Chondrocyte (in vitro differentiated cells): ENCODE data around the gene CORO7. TPM values are rescaled to one million over a fixed set of nuclear protein-coding genes. Genes with fewer than 3 reads are reported as not detected.

Experiments used
- DNase-seq: peaks from one replicate; pipeline ENCODE4 v3.0.0; 2021; ENCODE audit warnings: mixed read lengths, low spot score
- H3K27ac Mint-ChIP-seq: one replicate; pipeline ENCODE4 v1.8.0; 2021; ENCODE audit warnings: mild to moderate bottlenecking, moderate library complexity, mixed read lengths; ENCODE audit not compliant: unreplicated experiment
- H3K27me3 Mint-ChIP-seq: 2 replicates; pipeline ENCODE4 v1.8.0; 2021; ENCODE audit warnings: low read depth, mixed read lengths
- H3K36me3 Mint-ChIP-seq: 2 replicates; pipeline ENCODE4 v1.8.0; 2021; ENCODE audit warnings: low read depth, mixed read lengths
- H3K4me1 Mint-ChIP-seq: 2 replicates; pipeline ENCODE4 v1.8.0; 2021; ENCODE audit warnings: low read depth, mild to moderate bottlenecking, mixed read lengths
- H3K4me3 Mint-ChIP-seq: one replicate; pipeline ENCODE4 v1.8.0; 2021; ENCODE audit warnings: mild to moderate bottlenecking, moderate library complexity, mixed read lengths; ENCODE audit not compliant: unreplicated experiment
- H3K9me3 Mint-ChIP-seq: 2 replicates; pipeline ENCODE4 v1.8.0; 2021; ENCODE audit warnings: low read depth, mixed read lengths
- total RNA-seq: library from RNA; stranded (reverse); gene quantifications from 3 replicates; pipeline ENCODE4 v1.2.1, GENCODE V29; 2021
- TF ChIP-seq, protein P1 (sequence below): fragments of 200-600 bp; sonication (generic); IDR thresholded peaks from 2 replicates; pipeline ENCODE4 v1.5.0; 2021; ENCODE audit warnings: antibody characterized with exemption, mild to moderate bottlenecking, moderate library complexity

The CORO7 gene
- total RNA-seq, 1 donor from 2014 or later = 24.6 TPM

DNA sequence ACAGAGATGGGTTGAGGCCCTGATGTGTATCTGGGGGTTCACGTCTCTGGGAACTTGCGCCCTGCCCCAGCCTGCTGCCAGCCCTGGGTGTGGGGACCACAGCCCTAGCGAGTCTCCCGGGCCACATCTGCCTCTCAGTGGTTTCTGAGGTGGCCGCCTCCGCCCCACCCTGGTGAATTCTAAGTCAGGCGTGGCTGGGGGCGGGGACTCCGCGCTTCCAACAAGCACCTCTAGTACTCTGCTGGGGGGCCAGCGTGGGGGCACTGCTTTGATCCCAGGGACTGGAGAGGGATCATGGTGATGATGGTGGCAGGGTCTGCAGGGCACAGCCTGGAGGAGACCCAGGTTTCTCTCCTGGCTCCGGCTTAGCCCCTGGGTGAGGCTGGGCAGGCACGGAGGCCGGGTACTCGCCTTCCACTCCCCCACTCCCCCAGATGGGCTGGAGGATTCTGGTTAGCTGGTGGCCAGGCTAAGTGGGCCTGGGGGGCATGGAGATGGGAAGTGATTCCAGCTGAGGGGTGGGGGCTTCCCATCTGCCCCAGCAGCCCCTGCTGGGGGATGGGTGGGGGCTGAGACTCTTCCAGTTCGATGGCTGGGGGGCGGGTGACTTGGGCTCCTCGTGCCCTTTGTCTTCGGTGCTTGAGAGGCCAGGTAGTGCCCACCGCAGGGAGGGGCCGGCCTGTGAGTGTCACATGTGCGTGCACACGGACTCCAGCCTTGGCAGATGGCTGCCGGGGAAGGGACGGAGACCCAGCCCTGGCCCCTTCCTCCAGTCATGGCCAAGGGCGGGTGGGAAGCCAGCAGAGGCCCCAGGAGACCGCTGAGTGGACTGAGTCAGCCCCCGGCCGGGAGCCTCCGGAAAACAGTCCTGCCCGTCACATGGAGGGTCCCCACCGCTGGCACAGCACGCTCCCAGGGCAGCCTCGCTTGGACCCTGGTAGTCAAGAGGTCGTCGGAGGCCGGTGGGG is 96.7 kb downstream of the CORO7 start:
- no peaks in the 10 kb centered on the region for H3K9me3 Mint-ChIP-seq
- H3K36me3 Mint-ChIP-seq = no peaks in the 10 kb centered on the region
- peak overlapping the region; percentile 87 for H3K27ac Mint-ChIP-seq
- peaks cover 63% of the 10 kb centered on the region for H3K4me1 Mint-ChIP-seq
- peak; percentile 89 for DNase-seq
- TF ChIP-seq, protein P1, sequence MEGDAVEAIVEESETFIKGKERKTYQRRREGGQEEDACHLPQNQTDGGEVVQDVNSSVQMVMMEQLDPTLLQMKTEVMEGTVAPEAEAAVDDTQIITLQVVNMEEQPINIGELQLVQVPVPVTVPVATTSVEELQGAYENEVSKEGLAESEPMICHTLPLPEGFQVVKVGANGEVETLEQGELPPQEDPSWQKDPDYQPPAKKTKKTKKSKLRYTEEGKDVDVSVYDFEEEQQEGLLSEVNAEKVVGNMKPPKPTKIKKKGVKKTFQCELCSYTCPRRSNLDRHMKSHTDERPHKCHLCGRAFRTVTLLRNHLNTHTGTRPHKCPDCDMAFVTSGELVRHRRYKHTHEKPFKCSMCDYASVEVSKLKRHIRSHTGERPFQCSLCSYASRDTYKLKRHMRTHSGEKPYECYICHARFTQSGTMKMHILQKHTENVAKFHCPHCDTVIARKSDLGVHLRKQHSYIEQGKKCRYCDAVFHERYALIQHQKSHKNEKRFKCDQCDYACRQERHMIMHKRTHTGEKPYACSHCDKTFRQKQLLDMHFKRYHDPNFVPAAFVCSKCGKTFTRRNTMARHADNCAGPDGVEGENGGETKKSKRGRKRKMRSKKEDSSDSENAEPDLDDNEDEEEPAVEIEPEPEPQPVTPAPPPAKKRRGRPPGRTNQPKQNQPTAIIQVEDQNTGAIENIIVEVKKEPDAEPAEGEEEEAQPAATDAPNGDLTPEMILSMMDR = no peak
- H3K4me3 Mint-ChIP-seq = peak overlapping the region; percentile 62
- H3K27me3 Mint-ChIP-seq = no peaks in the 10 kb centered on the region

DNA sequence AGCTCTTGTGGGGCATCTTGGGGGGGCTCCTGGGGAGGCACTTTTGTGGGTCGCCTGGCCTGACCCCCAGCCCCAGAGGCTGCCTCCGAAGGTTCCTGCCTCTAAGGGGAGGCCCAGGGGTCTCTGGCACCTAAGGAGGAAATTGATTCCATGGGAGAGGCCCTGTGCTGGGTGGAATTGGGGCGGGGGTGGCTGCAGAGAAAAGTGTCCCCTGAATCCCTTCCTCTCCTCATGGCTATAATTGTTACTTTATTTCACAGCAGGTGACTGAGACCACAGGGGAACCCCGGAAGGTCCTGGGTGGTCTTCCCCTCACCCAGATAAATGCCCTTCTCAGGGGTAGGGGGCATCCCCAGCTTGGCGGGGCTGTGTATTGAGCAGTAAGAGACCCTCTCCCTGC is 97.4 kb downstream of the CORO7 start:
- Mint-ChIP-seq H3K4me1 (peaks cover 62% of the 10 kb centered on the region), H3K36me3 (no peaks in the 10 kb centered on the region), H3K4me3 (peak overlapping the region; percentile 86), H3K9me3 (no peaks in the 10 kb centered on the region), H3K27ac (peak overlapping the region; percentile 87), H3K27me3 (no peaks in the 10 kb centered on the region)
- TF ChIP-seq, protein P1 = no peak
- DNase-seq = no peak

DNA sequence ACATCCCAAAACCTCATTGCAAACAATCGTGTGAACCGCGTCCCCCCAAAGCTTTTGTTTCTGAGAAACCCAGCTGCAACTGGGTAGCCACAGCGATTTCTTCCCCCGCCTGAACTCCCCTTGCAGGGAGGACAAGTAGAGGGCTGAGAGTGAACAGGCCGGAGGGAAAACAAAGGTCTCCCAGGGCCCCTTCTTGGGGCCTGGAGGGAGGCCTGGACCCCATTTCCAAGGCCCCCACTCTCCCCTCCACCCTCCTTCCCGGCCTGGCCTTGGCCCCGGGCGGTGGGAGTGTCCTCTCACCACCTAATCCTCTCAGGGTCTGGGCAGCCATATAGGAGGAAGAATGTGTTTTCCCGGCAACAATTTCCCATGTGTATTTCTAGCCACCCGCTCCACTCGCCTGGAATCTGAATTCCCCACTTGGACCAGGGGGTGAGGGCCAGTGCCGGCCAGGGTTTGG is 97.9 kb downstream of the CORO7 start:
- Mint-ChIP-seq H3K27ac (peak overlapping the region; percentile 87), H3K36me3 (no peaks in the 10 kb centered on the region), H3K27me3 (no peaks in the 10 kb centered on the region), H3K4me3 (peak overlapping the region; percentile 86), H3K9me3 (no peaks in the 10 kb centered on the region), H3K4me1 (peaks cover 57% of the 10 kb centered on the region)
- TF ChIP-seq, protein P1 = no peak
- no peak for DNase-seq

DNA sequence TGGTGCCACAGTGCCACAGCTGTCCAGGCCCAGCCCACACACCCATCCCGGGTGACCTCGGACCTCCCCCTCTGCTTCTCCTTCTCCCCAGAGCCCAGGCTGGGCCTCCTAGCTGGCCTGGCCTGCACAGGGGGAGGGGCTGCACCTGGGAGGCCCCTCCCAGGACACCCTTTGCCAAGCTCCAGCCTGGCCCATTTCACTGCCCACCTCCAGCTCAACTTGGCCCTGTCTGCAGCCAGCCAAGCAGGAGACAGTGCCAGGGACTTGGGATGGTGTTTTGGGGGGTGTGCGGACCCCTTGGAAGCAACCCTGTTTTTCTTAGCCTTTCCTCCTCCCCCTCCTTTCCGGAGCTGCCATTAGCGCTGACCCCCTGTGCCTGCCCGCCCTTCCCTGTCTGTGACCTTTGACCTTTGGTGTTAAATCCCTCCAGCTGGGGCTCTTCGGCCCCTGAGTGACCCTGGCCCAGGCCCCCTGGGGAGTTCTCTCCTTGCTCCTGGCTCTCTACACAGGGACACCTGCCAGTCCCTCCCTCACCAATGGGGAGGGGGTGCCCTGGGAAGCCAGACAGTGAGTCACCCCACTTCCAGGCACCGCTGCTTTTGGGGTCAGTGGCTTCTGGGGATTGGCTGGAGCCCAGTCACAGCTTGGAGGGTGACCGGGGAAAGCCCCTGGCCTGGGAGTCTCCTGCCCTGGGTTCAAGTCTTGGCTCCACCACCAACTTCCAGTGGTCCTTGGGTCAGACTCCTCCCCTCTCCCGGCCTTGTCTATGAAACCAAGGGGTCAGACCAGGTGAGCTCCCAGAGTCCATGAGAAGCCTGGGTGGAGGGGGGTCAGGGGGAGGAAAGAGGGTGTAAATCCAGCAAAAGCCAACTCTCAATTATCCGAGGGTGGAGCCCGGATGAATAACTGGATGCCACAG is 98.6 kb downstream of the CORO7 start:
- Mint-ChIP-seq H3K4me1 (peaks cover 52% of the 10 kb centered on the region), H3K4me3 (peak overlapping the region; percentile 86), H3K36me3 (no peaks in the 10 kb centered on the region), H3K9me3 (no peaks in the 10 kb centered on the region), H3K27me3 (no peaks in the 10 kb centered on the region), H3K27ac (peak overlapping the region; percentile 87)
- TF ChIP-seq, protein P1 = no peak
- DNase-seq = peak; percentile 92
